ENCODE data around the gene MON2.
"Not testable (repeated sequence)": the region's sequence is repeated elsewhere in the genome, so short reads cannot be mapped to it uniquely, and the experiment has no call there.

Gene MON2

GRCh38 chr12:62471734-62472133, 5.1 kb downstream of the MON2 start:
- DNase-seq (ENCODE audit: low spot score), result no peak

- DNase-seq (ENCODE audit: low spot score), result no peak
These were observed 5.8 kb downstream of the MON2 start for GRCh38 chr12:62472472-62472871.

GRCh38 chr12:62481843-62482540, 15.4 kb downstream of the MON2 start:
- DNase-seq (ENCODE audit: low spot score), result peak; percentile 62

GRCh38 chr12:62482769-62483168, 16.1 kb downstream of the MON2 start:
- no peak for DNase-seq (ENCODE audit: low spot score)

GRCh38 chr12:62484233-62484632, 17.6 kb downstream of the MON2 start:
- DNase-seq (ENCODE audit: low spot score), result no peak

- DNase-seq (ENCODE audit: low spot score), result no peak
These were observed 39.2 kb downstream of the MON2 start for GRCh38 chr12:62505786-62506185.

GRCh38 chr12:62512901-62513300, 46.3 kb downstream of the MON2 start:
- DNase-seq (ENCODE audit: low spot score), result no peak

GRCh38 chr12:62514080-62514479, 47.5 kb downstream of the MON2 start:
- DNase-seq (ENCODE audit: low spot score), result not testable (repeated sequence)

- no peak for DNase-seq (ENCODE audit: low spot score)
These were observed 50.3 kb downstream of the MON2 start for GRCh38 chr12:62516927-62517326.

GRCh38 chr12:62517887-62518286, 51.3 kb downstream of the MON2 start:
- no peak for DNase-seq (ENCODE audit: low spot score)

GRCh38 chr12:62519043-62519442, 52.4 kb downstream of the MON2 start:
- DNase-seq (ENCODE audit: low spot score), result no peak

- no peak for DNase-seq (ENCODE audit: low spot score)
These were observed 53.7 kb downstream of the MON2 start for GRCh38 chr12:62520361-62520760.

- no peak for DNase-seq (ENCODE audit: low spot score)
These were observed 56.4 kb downstream of the MON2 start for GRCh38 chr12:62522984-62523383.

GRCh38 chr12:62523619-62524018, 57.0 kb downstream of the MON2 start:
- no peak for DNase-seq (ENCODE audit: low spot score)

- DNase-seq (ENCODE audit: low spot score), result no peak
These were observed 58.6 kb downstream of the MON2 start for GRCh38 chr12:62525271-62525670.

GRCh38 chr12:62530596-62530995, 64.0 kb downstream of the MON2 start:
- DNase-seq (ENCODE audit: low spot score), result no peak

GRCh38 chr12:62532333-62532732, 65.7 kb downstream of the MON2 start:
- no peak for DNase-seq (ENCODE audit: low spot score)

GRCh38 chr12:62533087-62533754, 66.6 kb downstream of the MON2 start:
- no peak for DNase-seq (ENCODE audit: low spot score)

GRCh38 chr12:62533755-62534107, 67.1 kb downstream of the MON2 start:
- DNase-seq (ENCODE audit: low spot score), result no peak

- no peak for DNase-seq (ENCODE audit: low spot score)
These were observed 69.9 kb downstream of the MON2 start for GRCh38 chr12:62536546-62536945.

- DNase-seq (ENCODE audit: low spot score), result no peak
These were observed 70.9 kb downstream of the MON2 start for GRCh38 chr12:62537551-62537950.

GRCh38 chr12:62540354-62540753, 73.7 kb downstream of the MON2 start:
- DNase-seq (ENCODE audit: low spot score), result no peak

GRCh38 chr12:62542814-62543213, 76.2 kb downstream of the MON2 start:
- no peak for DNase-seq (ENCODE audit: low spot score)

- DNase-seq (ENCODE audit: low spot score), result no peak
These were observed 76.7 kb downstream of the MON2 start for GRCh38 chr12:62543324-62543723.
